ENCODE measurements around the gene ATAD3A.

Gene ATAD3A

GRCh38 chr1:1538989-1539309 is 27.0 kb downstream of the ATAD3A start:
- Histone ChIP-seq H3K27me3 (no peaks in the 10 kb centered on the region), H3K36me3 (peaks cover 40% of the 10 kb centered on the region), H3K9me3 (no peaks in the 10 kb centered on the region), H3K4me3 (ENCODE audit: low read depth, low read length) (no peak overlapping the region), H3K4me1 (peaks cover 3% of the 10 kb centered on the region; the same call in 1 of the 2 replicates)
- TF ChIP-seq, protein P1, sequence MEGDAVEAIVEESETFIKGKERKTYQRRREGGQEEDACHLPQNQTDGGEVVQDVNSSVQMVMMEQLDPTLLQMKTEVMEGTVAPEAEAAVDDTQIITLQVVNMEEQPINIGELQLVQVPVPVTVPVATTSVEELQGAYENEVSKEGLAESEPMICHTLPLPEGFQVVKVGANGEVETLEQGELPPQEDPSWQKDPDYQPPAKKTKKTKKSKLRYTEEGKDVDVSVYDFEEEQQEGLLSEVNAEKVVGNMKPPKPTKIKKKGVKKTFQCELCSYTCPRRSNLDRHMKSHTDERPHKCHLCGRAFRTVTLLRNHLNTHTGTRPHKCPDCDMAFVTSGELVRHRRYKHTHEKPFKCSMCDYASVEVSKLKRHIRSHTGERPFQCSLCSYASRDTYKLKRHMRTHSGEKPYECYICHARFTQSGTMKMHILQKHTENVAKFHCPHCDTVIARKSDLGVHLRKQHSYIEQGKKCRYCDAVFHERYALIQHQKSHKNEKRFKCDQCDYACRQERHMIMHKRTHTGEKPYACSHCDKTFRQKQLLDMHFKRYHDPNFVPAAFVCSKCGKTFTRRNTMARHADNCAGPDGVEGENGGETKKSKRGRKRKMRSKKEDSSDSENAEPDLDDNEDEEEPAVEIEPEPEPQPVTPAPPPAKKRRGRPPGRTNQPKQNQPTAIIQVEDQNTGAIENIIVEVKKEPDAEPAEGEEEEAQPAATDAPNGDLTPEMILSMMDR (IDR thresholded peaks at IDR 0.05; ENCODE audit: low read depth, low read length): no peak
- DNase-seq: no peak

DNA sequence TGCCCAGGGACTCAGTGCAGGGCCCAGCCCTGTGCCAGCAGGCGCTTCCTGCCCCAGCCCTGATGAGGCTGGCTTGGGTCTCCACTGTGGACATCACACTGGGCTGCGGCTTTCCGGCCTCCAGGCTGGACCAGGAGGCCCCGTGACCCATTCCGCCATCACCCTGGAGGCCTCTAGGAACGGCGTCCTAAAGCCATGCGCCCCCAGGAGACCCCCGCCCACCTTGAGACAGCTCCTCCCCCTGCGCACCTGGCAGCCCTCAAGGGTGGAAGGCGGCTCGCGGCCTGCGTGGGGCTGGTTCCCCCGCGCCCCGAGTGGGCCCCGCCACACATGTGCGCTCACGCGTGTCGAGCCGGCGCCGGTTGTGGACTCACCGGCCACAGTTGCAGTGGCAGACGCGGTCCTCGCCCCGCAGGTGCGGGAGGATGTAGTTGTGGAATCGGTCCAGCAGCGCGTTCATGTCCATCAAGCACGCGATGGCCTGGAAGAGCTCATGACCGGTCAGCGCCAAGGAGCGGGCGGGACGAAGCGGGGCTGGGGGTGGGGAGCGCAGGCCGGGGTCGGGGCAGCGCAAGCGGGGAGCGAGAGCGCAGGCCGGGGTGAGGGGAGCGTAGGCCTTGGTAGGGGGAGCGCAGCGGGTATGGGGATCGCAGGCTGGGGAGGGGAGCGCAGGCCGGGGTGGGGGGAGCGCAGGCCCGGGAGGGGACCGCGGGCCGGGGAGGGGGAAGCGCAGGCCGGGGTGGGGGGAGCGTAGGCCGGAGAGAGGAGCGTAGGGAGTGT is 27.5 kb downstream of the ATAD3A start:
- peaks cover 42% of the 10 kb centered on the region for H3K36me3 ChIP-seq
- no peaks in the 10 kb centered on the region for H3K9me3 ChIP-seq
- H3K4me1 ChIP-seq: peaks cover 3% of the 10 kb centered on the region; the same call in 1 of the 2 replicates
- peak overlapping the region; percentile 41 for H3K4me3 ChIP-seq (ENCODE audit: low read depth, low read length)
- no peak for DNase-seq
- no peaks in the 10 kb centered on the region for H3K27me3 ChIP-seq
- TF ChIP-seq, protein P1 (IDR thresholded peaks at IDR 0.05; ENCODE audit: low read depth, low read length): no peak

- DNase-seq: peak; percentile 87
- H3K27me3 ChIP-seq: no peaks in the 10 kb centered on the region
- H3K36me3 ChIP-seq: peaks cover 43% of the 10 kb centered on the region
- H3K4me1 ChIP-seq: peaks cover 3% of the 10 kb centered on the region; the same call in 1 of the 2 replicates
- H3K9me3 ChIP-seq: no peaks in the 10 kb centered on the region
- TF ChIP-seq, protein P1 (IDR thresholded peaks at IDR 0.05; ENCODE audit: low read depth, low read length): no peak
- H3K4me3 ChIP-seq (ENCODE audit: low read depth, low read length): peak within 1 kb of the TSS; percentile 41
Measured at GRCh38 chr1:1540090-1540817, 28.3 kb downstream of the ATAD3A start, which contains the start of gene TMEM240. TSS of gene TMEM240 (minus strand) at chr1:1540624. CDS start at chr1:1540346, 278 bp downstream.

DNA sequence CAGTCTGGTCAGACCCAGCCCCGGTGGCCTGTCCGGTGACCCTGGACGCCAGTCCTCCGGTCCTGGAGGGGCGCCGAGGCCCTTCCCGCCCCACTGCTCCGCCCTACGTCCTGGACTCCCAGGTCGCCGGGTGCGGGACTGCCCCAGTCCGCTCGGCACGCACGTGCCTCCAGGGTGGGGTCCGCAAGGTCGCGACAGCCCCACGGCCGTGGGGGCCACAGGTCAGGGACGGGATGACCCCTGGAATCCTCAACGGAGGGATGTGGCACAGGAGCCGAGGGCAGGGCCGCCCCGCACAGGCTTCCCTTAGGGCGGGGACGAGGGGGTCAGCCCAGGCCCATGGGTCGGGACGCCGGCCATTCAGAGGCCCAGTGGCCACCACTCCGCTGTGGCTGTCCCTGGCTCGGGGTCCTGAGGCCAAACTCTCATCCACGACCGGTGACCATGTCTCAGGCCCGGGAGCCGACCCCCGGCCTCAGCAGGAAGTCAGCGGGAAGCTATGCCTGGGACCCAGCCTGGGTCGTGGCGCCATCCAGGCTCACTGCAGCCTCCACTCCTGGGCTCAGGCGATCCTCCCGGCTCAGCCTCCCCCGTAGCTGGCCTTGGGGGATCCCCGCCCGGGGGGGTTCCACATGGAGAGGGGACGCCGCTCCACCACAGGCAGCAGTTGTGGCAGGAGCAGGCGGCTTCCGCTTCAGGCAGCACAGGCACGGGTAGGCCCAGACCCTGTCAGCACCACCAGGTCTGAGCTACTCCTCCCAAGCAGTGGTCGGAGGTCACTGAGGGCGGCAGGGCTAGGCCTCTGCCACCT is 29.1 kb downstream of the ATAD3A start:
- no peaks in the 10 kb centered on the region for H3K27me3 ChIP-seq
- H3K4me3 ChIP-seq (ENCODE audit: low read depth, low read length): peak overlapping the region; percentile 19
- H3K4me1 ChIP-seq: peaks cover 3% of the 10 kb centered on the region; the same call in 1 of the 2 replicates
- TF ChIP-seq, protein P1 (IDR thresholded peaks at IDR 0.05; ENCODE audit: low read depth, low read length): no peak
- H3K36me3 ChIP-seq: peaks cover 42% of the 10 kb centered on the region
- DNase-seq: no peak
- no peaks in the 10 kb centered on the region for H3K9me3 ChIP-seq

DNA sequence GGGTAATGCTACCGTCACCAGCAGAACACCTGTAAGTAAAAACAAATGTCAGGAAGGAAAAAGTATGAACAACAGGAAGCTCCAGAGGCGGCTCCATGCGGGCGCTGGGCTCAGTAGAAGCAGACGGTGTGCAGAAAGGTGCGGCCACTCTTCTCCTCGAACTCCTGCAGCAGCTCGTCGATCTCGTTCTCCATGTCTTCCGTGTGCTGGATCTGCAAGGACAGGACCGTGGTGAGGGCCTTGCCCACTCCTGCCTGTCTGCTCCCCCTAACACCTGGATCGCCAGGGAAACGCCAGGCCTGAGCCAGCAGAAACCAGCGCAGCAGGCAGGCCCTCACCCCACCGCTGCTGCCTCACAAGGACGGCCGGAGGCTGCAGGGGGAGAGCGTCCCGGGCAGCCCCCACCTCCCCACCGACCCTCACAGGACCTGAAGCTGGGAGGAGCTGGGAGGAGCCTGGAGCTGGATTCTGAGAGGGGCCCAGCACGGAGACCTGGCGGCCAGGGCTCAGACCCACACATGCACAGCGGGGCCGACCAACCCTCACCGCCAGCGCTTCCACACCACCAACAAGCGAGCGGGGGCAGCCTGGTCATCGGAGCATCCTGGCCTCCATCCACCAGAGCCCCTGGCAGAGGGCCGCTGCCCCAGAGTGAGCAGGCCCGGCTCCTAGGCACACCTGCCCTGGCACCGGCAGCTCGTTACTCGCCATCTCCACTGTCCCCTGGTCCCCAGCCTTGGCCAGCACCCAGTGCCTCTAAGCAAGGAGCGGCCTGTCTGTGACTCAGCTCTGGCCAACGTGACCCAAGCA is 30.2 kb downstream of the ATAD3A start:
- Histone ChIP-seq H3K4me3 (ENCODE audit: low read depth, low read length) (no peak overlapping the region), H3K27me3 (no peaks in the 10 kb centered on the region), H3K4me1 (peaks cover 3% of the 10 kb centered on the region; the same call in 1 of the 2 replicates), H3K9me3 (no peaks in the 10 kb centered on the region), H3K36me3 (peaks cover 50% of the 10 kb centered on the region)
- TF ChIP-seq, protein P1 (IDR thresholded peaks at IDR 0.05; ENCODE audit: low read depth, low read length): no peak
- DNase-seq: peak; percentile 13
